Measurements from ENCODE around the gene MAFG.

Gene MAFG

DNA sequence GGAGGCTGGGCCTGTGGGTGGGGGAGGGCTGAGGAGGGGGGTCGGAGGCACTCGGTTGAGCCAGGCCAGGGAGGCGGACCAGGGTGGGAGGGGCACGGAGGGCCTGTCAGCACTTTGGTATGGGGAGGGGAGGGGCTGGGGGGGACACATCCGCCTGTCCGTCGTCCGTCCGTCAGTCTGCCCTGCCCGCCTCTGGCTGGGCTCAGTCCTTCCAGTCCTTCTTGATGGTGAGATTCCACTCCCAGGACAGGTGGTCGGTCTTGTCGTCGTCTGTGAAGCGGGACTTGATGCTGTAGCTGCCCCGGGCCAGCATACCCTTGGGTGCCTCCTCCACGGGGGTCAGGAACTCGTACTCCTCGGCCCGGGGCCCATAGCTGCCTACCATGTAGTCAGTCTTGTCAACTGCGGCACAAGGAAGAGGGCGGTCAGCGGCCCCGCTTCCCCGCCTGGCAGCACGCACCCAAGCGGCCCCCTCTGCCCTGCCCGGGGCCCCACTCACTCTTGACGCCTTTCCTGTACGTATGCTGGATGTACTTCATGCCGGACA, 58.8 kb downstream of the MAFG start:
- DNase-seq (ENCODE audit: low read depth in 2 of 2, low spot score in 1 of 2) = no peak

Measured in stimulated activated CD8-positive, alpha-beta memory T cell treated with anti-CD3 and anti-CD28 coated beads, Interleukin-4, amount 100 ng/mL, for 4 hours (primary cell).